Epithelial cell of prostate (primary cell): ENCODE measurements around the gene ABHD17B.
"Not testable (repeated sequence)": the region's sequence is repeated elsewhere in the genome, so short reads cannot be mapped to it uniquely, and the experiment has no call there.

ENCODE experiments used
- DNase-seq: peaks from one replicate; pipeline ENCODE4 v3.0.0-alpha.2; 2011; ENCODE audit warnings: low read depth, low spot score
- H3K27ac ChIP-seq: fragments of 450-650 bp; 2 replicates; pipeline ENCODE4 v1.5.1; 2017; ENCODE audit warnings: mild to moderate bottlenecking

The ABHD17B gene

GRCh38 chr9:71918419-71918818 lies 7.4 kb upstream of the ABHD17B start:
- no peak overlapping the region for H3K27ac ChIP-seq
- no peak for DNase-seq

DNA sequence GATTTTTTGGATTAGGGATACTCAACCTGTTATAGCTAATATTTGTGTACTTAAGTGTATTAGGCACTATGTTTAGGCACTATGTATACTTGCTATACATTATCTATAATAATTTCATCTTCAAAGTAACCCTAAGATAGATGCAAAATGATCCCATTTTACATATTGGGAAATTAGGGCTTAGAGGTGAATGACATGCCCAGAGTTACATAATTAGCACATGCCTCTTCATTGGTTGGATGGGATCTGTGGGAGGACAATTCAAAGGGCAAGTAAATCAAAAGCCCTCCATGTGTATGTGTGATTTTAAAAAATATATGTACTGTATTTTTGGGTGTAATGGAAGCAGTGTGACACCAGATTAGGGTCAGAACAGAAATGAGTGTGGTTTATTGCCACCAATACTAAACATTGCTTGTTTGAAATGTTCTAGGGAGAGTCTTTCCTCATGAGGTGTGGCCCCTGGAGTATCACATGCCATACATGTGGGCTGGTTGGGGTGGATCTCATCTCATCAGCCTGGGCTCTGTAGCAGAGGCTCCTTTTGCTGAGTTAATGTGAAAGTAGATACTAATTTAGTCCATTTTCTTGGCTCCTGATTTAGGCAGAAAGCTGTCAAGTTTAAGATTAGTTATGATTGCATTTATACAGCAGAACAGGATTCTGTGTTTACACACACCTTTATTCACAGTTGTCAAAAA lies 6.0 kb upstream of the ABHD17B start:
- H3K27ac ChIP-seq = peak overlapping the region; percentile 23
- DNase-seq = no peak

DNA sequence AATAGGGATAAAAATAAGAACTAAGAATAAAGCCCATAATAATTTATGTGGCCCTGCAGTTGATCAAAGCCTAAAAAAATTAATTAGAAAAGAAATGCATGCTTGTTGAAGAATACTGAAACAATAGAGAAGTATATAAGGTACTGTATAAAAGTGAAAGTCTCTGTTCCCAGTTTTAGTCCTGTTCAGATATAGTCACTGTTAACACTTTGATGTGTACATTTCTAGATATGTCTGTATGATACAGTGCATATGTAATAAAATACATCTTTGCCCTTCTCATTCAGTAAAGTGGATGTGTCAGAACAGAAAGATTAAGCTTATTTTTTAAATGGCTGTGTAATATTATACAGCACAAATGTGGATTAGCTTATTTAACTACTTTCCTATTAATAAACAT lies 4.5 kb upstream of the ABHD17B start:
- DNase-seq = no peak
- H3K27ac ChIP-seq = no peak overlapping the region

GRCh38 chr9:71911908-71912335 lies 929 bp upstream of the ABHD17B start:
- DNase-seq = no peak
- H3K27ac ChIP-seq = peak overlapping the region; percentile 89

DNA sequence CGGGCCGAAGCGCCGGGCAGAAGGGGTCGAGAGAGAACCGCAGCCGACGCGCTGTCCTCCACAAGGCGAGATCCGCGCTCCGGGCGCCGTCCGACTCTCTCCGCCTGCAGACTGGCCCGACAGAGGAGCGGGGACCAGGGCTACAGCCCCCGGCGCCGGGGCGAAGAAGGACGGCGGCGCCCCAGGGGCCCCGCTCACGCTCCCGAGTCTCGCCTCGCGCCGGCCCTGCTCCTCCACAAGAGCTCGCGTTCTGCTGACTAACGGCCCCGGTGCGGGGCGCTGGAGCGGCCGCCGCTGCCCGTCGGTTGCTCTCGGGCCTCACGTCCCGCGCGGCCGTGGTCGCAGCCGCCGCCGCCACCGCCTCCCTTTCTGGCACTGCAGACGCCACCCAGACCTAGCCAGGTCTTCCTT lies 338 bp downstream of the ABHD17B start:
- no peak for DNase-seq
- peak overlapping the region; percentile 89 for H3K27ac ChIP-seq

GRCh38 chr9:71909887-71910649 lies 925 bp downstream of the ABHD17B start:
- H3K27ac ChIP-seq = peak overlapping the region; percentile 89
- no peak for DNase-seq

GRCh38 chr9:71908825-71909224 lies 2.2 kb downstream of the ABHD17B start:
- no peak for DNase-seq
- H3K27ac ChIP-seq = no peak overlapping the region

- H3K27ac ChIP-seq = no peak overlapping the region
- no peak for DNase-seq
Observed at GRCh38 chr9:71904076-71904475, 6.9 kb downstream of the ABHD17B start.

DNA sequence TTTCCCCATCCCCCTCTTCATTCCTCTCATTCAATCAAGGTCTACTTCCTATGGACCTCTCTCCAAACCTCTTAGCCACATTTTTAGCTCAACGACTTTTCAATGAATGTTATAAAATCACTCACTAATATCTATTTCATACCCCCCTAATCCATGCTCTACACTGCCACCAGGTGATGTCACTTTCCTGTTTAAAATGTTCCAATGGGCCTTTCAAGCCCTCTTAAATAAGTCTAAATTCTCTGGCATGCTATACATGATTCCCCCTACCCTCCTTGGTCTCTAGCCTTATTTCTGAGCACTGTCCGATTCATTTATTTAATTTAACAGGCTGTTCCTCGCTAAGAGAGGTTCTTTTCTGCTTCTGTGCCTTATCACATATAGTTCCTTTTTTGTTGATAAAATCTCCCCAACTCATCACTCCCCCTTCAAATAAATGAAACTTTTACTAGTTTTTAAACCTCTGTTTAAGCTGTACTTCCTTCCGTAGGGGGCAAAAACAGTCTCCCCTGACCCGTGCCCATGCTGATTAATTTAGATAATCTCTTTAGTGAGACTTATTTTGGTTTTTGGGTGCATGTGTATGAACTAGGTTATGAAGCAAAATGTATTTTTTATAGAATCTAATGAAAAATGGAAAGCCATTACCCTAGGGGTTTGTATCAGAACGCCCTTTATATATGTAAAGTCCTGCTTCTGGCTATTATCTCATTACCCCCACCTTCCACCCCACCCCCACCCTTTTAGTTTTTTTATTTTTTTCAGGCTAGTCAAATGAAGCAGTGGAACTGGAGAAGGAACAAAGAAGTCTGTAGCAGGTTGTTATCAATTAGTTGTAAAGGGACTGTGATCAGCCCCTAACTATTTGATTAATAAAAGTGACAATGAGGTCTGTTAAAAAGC lies 9.0 kb downstream of the ABHD17B start:
- no peak overlapping the region for H3K27ac ChIP-seq
- DNase-seq = no peak

DNA sequence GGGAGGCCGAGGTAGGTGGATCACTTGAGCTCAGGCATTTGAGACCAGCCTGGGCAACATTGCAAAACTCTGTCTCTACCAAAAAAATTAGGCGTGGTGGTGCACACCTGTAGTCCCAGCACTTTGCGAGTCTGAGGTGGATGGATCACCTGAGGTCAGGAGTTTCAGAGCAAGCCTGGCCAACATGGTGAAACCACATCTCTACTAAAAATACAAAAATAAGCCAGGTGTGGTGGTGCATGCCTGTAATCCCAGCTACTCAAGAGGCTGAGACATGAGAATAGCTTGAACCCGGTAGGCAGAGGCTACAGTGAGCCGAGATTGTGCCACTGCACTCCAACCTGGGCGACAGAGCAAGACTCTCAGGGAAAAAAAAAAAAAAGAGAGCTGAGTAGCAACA lies 12.2 kb downstream of the ABHD17B start:
- not testable (repeated sequence) for DNase-seq, H3K27ac ChIP-seq

DNA sequence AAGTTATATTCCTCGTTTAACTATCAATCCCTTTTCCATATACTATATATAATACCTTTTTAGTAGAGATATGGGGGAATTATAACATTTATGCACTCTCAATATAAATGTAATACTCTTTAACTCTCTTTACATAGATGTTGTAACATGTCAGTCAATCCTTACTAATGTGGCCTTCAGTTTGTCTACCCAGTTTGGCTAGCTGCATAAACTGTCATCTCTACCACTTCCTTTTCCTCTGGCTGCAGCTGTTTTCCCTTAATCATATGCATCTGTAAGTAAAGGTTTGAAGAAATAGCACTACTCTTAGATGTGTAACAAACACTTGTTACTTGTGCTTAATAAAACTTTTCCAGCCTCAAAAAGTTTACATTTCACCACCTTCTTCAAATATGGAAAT lies 13.4 kb downstream of the ABHD17B start:
- no peak for DNase-seq
- H3K27ac ChIP-seq = no peak overlapping the region

DNA sequence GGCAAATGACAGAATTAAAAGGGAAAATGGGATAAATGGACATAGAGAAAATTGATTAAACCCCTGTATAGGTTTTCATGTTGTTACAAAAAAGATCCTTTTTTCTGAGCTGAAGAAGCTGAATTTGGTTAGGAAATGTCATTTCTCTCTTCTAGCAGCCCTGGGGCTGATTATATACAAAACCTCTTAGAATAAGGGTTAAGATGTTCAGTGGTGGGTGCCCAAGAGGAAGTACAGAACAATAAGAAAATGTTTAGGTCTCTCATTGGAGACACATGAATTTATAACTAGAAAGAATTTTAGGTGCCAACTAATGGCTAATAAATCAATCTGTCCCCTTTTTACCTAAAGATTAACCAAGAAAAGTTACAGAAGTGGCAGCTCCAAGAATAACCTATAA lies 14.2 kb downstream of the ABHD17B start:
- H3K27ac ChIP-seq = no peak overlapping the region

DNA sequence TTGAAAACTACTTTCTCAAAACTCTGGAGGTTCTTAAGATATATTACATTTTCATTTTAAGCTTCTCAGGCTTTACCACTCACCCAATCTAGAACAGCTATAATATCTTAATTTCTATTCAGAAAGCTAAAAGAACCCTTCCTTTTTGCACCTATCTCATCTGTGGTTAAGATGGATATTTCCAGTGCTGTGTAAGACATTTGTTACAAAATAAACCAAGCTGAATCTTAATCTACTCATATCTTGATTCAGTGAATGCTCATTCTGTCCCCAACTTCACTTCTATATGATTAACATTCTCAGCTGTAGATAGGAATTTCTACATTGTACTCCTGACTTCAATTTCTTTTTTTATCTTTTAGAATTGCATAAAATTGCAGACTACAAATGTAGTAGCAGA lies 15.0 kb downstream of the ABHD17B start:
- no peak for DNase-seq
- H3K27ac ChIP-seq = peak overlapping the region; percentile 59

More for the DNA sequence above, 14.2 kb downstream of the ABHD17B start:
- no peak for DNase-seq

DNA sequence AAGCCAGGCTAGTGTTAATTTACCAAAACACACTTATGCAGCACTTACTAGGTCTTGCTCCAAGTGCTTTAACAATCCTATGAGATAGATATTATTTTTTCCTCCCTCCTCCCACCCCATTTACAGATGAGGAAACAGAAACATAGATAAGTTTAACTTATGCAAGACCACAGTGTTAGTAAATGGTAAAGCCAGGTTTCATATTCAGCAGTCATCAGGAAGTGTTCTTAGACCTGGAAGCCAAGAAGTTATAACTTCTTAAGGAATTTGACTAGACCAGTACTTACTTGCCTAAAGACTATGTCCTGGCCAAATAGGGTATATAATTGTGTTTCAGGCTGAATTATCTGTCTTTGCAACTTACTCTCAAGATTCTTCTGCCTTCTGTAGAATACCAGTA lies 15.9 kb downstream of the ABHD17B start:
- DNase-seq = peak; percentile 39
- H3K27ac ChIP-seq = peak overlapping the region; percentile 59

DNA sequence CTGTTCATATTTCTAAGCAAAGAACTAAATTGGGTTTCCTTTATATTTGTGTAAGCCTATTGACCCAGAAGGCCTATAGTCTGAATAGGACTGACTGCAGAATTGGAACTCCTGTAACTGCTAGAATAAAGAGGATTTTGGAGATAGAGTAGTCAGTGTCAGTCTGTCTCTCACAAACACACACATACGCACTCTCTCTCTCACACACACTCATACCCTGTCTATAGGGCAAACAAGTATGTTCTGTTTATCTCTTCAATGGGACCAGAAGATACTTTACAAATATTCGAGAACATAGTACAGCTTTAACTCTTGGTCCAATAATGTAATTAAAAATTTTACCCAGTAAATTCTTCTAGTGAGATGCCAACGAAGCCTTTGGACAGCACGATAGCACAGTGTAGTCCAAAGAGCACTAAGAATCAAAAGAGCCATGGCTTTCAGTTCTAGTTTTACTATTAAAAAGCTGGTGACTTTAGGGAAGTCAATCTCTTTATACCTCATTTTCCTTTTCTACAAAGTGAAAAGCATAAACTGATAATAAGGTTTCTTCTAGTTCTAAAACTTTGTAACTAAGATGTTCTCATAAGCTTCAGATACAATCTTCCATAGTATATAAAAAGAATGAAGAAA lies 19.3 kb downstream of the ABHD17B start:
- DNase-seq = no peak
- H3K27ac ChIP-seq = no peak overlapping the region

DNA sequence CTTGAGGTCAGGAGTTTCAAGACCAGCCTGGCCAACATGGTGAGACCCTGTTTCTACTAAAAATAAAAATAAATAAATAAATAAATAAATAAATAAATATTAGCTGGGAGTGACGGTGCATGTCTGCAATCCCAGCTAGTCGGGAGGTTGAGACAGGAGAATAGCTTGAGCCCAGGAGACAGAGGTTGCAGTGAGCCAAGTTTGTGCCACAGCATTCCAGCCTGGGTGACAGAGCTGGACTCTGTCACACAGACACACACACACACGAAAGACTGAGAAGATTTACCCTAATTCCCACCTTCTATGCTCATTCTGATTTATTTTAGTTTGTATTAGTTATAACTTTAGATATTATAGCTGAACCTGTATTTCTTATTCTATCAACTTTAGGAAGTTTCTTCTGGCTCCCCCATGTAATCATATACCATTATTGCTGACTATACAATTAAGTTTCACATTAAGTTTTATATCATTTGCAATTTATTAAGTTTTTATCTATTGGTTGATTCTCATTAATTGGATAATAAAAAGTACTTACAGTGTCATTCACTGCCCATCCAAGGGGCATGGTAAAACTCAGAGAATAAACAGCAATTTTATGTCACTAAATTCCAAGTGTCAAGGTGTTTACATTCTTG lies 20.8 kb downstream of the ABHD17B start:
- no peak overlapping the region for H3K27ac ChIP-seq
- DNase-seq = no peak

GRCh38 chr9:71887362-71887761 lies 23.6 kb downstream of the ABHD17B start:
- DNase-seq = no peak
- no peak overlapping the region for H3K27ac ChIP-seq

- H3K27ac ChIP-seq = no peak overlapping the region
Observed at GRCh38 chr9:71886541-71886940, 24.5 kb downstream of the ABHD17B start.

GRCh38 chr9:71886015-71886414 lies 25.0 kb downstream of the ABHD17B start:
- no peak for DNase-seq
- H3K27ac ChIP-seq = no peak overlapping the region

More at GRCh38 chr9:71886541-71886940, 24.5 kb downstream of the ABHD17B start:
- DNase-seq = no peak

DNA sequence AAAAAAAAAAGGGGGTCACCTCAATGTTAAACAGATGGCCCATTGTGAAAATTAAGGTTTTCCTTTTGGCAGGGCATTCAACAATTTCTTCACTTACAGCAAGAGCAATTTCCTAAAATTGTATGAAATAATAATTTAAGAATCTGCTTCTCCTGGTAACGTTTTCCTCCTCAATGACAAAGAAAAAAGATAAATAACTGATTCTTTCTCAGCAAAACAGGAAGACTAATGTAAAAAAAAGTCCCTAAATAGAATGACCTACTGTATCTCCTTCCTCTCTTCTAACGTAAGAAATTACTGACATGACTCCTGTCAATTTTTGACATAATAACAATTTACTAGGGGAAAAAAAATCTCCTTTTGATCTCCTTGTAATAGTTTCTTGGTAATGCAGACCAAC lies 25.5 kb downstream of the ABHD17B start:
- no peak overlapping the region for H3K27ac ChIP-seq
- no peak for DNase-seq
